SK-N-SH (cell line): Measurements from ENCODE around the gene CFAP91. TPM values are rescaled to one million over a fixed set of nuclear protein-coding genes. Genes with fewer than 3 reads are reported as not detected.

Source experiments
- CTCF ChIA-PET: fragments of 300-600, 350-600 bp; formaldehyde crosslinking; extraction: SDS; loops from one replicate; lab custom pipeline; 2021; lab: Yijun Ruan, JAX
- POLR2A ChIA-PET: fragments of 350-600 bp; sonication (Branson Sonifier 250); formaldehyde crosslinking; extraction: SDS; loops from one replicate; lab custom pipeline; 2020; ENCODE audit warnings: antibody characterized with exemption, inconsistent platforms; lab: Yijun Ruan, JAX
- DNase-seq: peaks from one replicate; pipeline ENCODE4 v3.0.0; 2012
- H2AFZ ChIP-seq: fragments of 200-600 bp; sonication (generic); 2 replicates; pipeline ENCODE4 v1.8.1; 2016; ENCODE audit warnings: antibody characterized with exemption, mild to moderate bottlenecking, low read depth
- H3F3A ChIP-seq: fragments of 200-600 bp; sonication (generic); replicated peaks from 2 replicates; pipeline ENCODE3; 2016; ENCODE audit warnings: antibody characterized with exemption, mild to moderate bottlenecking; ENCODE audit not compliant: insufficient read depth
- H3K27ac ChIP-seq, 2 experiments: fragments of 200-500 bp in 1 of 2; fragments of 200-600 bp in 1 of 2; sonication (Bioruptor generic) in 1 of 2; sonication (generic), shearing (Covaris generic) in 1 of 2; 2 replicates each; pipeline versions ENCODE4 v1.5.1 to v1.6.1; 2014 to 2016; ENCODE audit warnings: low read depth in 2 of 2, inconsistent platforms in 1 of 2, low read length in 1 of 2, mild to moderate bottlenecking in 1 of 2, mixed read lengths in 1 of 2
- H3K27me3 ChIP-seq: fragments of 200-600 bp; sonication (generic), shearing (Covaris generic); 2 replicates; pipeline ENCODE4 v1.6.1; 2016; ENCODE audit warnings: mixed run types; ENCODE audit not compliant: insufficient read depth
- H3K36me3 ChIP-seq, 2 experiments: fragments of 200-500 bp in 1 of 2; fragments of 200-600 bp in 1 of 2; sonication (Bioruptor generic) in 1 of 2; sonication (generic) in 1 of 2; replicated peaks in 1 of 2; 2 replicates each; pipeline versions ENCODE3 to v1.5.1; 2014 to 2016; ENCODE audit warnings: low read length in 1 of 2, mild to moderate bottlenecking in 1 of 2; ENCODE audit not compliant: insufficient read depth in 2 of 2, control insufficient read depth in 1 of 2
- H3K4me1 ChIP-seq, 2 experiments: fragments of 200-500 bp in 1 of 2; fragments of 200-600 bp in 1 of 2; sonication (Bioruptor generic) in 1 of 2; sonication (generic), shearing (Covaris generic) in 1 of 2; 2 replicates each; pipeline versions ENCODE4 v1.5.1 to v1.6.1; 2014 to 2016; ENCODE audit warnings: low read depth in 1 of 2, low read length in 1 of 2, mixed run types in 1 of 2; ENCODE audit not compliant: insufficient read depth in 2 of 2, control insufficient read depth in 1 of 2
- H3K4me2 ChIP-seq: fragments of 200-600 bp; sonication (generic), shearing (Covaris generic); 2 replicates; pipeline ENCODE4 v1.6.1; 2017; ENCODE audit warnings: mixed run types
- H3K4me3 ChIP-seq, 2 experiments: fragments of 200-500 bp in 1 of 2; fragments of 200-600 bp in 1 of 2; sonication (Bioruptor generic) in 1 of 2; sonication (generic), shearing (Covaris generic) in 1 of 2; 2 replicates each; pipeline versions ENCODE4 v1.5.1 to v1.8.1; 2014 to 2016; ENCODE audit warnings: low read depth in 2 of 2, inconsistent platforms in 1 of 2, low read length in 1 of 2, mild to moderate bottlenecking in 1 of 2, mixed read lengths in 1 of 2, moderate library complexity in 1 of 2
- H3K79me2 ChIP-seq: fragments of 200-600 bp; sonication (generic); 2 replicates; pipeline ENCODE4 v1.8.1; 2017; ENCODE audit warnings: mild to moderate bottlenecking; ENCODE audit not compliant: insufficient read depth
- H3K9ac ChIP-seq: fragments of 200-600 bp; sonication (generic); 2 replicates; pipeline ENCODE4 v1.6.1; 2017; ENCODE audit warnings: mixed run types
- H3K9me2 ChIP-seq: fragments of 200-600 bp; sonication (generic); 2 replicates; pipeline ENCODE4 v1.6.1; 2017; ENCODE audit warnings: mixed run types
- H3K9me3 ChIP-seq: fragments of 200-600 bp; sonication (generic); 2 replicates; pipeline ENCODE4 v1.6.1; 2017; ENCODE audit warnings: mixed run types, mild to moderate bottlenecking, moderate library complexity
- H4K20me1 ChIP-seq: fragments of 200-600 bp; sonication (generic); 2 replicates; pipeline ENCODE4 v1.6.1; 2017; ENCODE audit warnings: mild to moderate bottlenecking, mixed run types; ENCODE audit not compliant: insufficient read depth
- EP300 ChIP-seq, 2 experiments: IDR thresholded peaks; 2 replicates each; pipeline versions ENCODE4 v1.4.0 to v1.6.1; 2012; ENCODE audit warnings: borderline replicate concordance in 1 of 2, low read depth in 1 of 2, low read length in 1 of 2
- EZH2phosphoT487 ChIP-seq: fragments of 200-600 bp; sonication (generic); IDR thresholded peaks from 2 replicates; pipeline ENCODE4 v1.6.1; 2017; ENCODE audit warnings: low read depth, mixed run types, mild to moderate bottlenecking, antibody characterized with exemption, moderate library complexity, borderline replicate concordance
- FOXJ3 ChIP-seq: sonication (generic); formaldehyde crosslinking; IDR thresholded peaks from 2 replicates; pipeline ENCODE4 v1.5.1; 2020; ENCODE audit warnings: mild to moderate bottlenecking, missing genetic modification reagents
- FOXM1 ChIP-seq: IDR thresholded peaks from 2 replicates; pipeline ENCODE4 v1.4.0; 2012; ENCODE audit warnings: low read depth, mild to moderate bottlenecking
- GABPA ChIP-seq: IDR thresholded peaks from 2 replicates; pipeline ENCODE4 v1.4.0; 2012; ENCODE audit warnings: low read depth, mild to moderate bottlenecking
- GATA2 ChIP-seq: sonication (generic); formaldehyde crosslinking; IDR thresholded peaks from 2 replicates; pipeline ENCODE4 v1.5.0; 2020; ENCODE audit warnings: mild to moderate bottlenecking, missing genetic modification reagents
- MEF2A ChIP-seq: IDR thresholded peaks from 2 replicates; pipeline ENCODE4 v1.4.0; 2012; ENCODE audit warnings: low read depth, borderline replicate concordance
- NFIC ChIP-seq: IDR thresholded peaks from 2 replicates; pipeline ENCODE4 v1.4.0; 2012; ENCODE audit warnings: borderline replicate concordance
- PBX3 ChIP-seq: IDR thresholded peaks from 2 replicates; pipeline ENCODE4; 2012
- POLR2AphosphoS5 ChIP-seq: IDR thresholded peaks from 2 replicates; pipeline ENCODE4 v1.6.1; 2012; ENCODE audit warnings: low read depth, low read length
- RAD21 ChIP-seq: IDR thresholded peaks from 2 replicates; pipeline ENCODE4 v1.6.1; 2012; ENCODE audit warnings: mild to moderate bottlenecking, low read length
- SIN3A ChIP-seq: IDR thresholded peaks from 2 replicates; pipeline ENCODE4 v1.6.1; 2012; ENCODE audit warnings: low read depth, mild to moderate bottlenecking, low read length, moderate library complexity, borderline replicate concordance
- SMC3 ChIP-seq: IDR thresholded peaks from 2 replicates; pipeline ENCODE4 v1.6.1; 2012; ENCODE audit warnings: low read depth, low read length, improper control_type of control experiment
- TCF12 ChIP-seq: IDR thresholded peaks from 2 replicates; pipeline ENCODE4 v1.4.0; 2012
- USF2 ChIP-seq: fragments of 150-350 bp; IDR thresholded peaks from 2 replicates; pipeline ENCODE4 v1.6.1; 2017; ENCODE audit warnings: antibody characterized with exemption, low read length, low read depth, borderline replicate concordance
- YY1 ChIP-seq: IDR thresholded peaks from 2 replicates; pipeline ENCODE4 v1.4.0; 2012; ENCODE audit warnings: low read depth, mild to moderate bottlenecking
- ZBTB33 ChIP-seq: IDR thresholded peaks from 2 replicates; pipeline ENCODE4 v1.4.0; 2012; ENCODE audit warnings: low read depth, borderline replicate concordance
- WGBS: methylation state at CpG from one replicate; pipeline ENCODE4 v1.1.6; 2017; ENCODE audit warnings: low lambda C conversion rate; 5-methylcytosine and 5-hydroxymethylcytosine counted together
- polyA plus RNA-seq, 3 experiments: library from polyadenylated mRNA; depleted of rRNA; stranded (reverse); fragments of >200 nt; gene quantifications; 2 replicates each; pipeline ENCODE4 v1.2.3, GENCODE V29; 2012
- TF ChIP-seq, protein P1 (sequence below): fragments of 150-350 bp; IDR thresholded peaks from 2 replicates; pipeline ENCODE4 v1.6.1; 2016; ENCODE audit warnings: mild to moderate bottlenecking, low read depth, low read length

Gene CFAP91
- polyA plus RNA-seq, 1 of the 3 experiments (the other 2 are of a cell fraction) = 3.7 TPM

GRCh38 chr3:119746423-119746822 lies 43.6 kb downstream of the CFAP91 start:
- Histone ChIP-seq H3K4me1 (no peaks in the 10 kb centered on the region), H3K4me3 (no peak overlapping the region), H2AFZ (no peak overlapping the region), H3K9me2 (no peaks in the 10 kb centered on the region), H3K79me2 (no peaks in the 10 kb centered on the region), H3K27me3 (no peaks in the 10 kb centered on the region), H4K20me1 (no peaks in the 10 kb centered on the region)
- WGBS = 61% methylated on average over 3 of the region's 3 CpGs
- ChIA-PET POLR2A (no interaction called here), CTCF (interaction anchor here (1.0 kb wide), 1 partner anchor 29 kb away, joined by 3 read pairs; no protein-coding TSS in a partner anchor)
- TF ChIP-seq EZH2phosphoT487 (no peak), SIN3A (no peak), FOXJ3 (CRISPR knock-in tag) (no peak), FOXM1 (no peak), TCF12 (no peak), EP300 (IDR thresholded peaks at IDR 0.05; ENCODE audit: borderline replicate concordance in 1 of 2, low read depth in 1 of 2, low read length in 1 of 2) (no peak), YY1 (no peak), GATA2 (CRISPR knock-in tag) (no peak), PBX3 (no peak), GABPA (no peak), USF2 (no peak), POLR2AphosphoS5 (no peak), SMC3 (no peak), ZBTB33 (no peak), RAD21 (no peak), NFIC (no peak), MEF2A (no peak)
- TF ChIP-seq, protein P1, sequence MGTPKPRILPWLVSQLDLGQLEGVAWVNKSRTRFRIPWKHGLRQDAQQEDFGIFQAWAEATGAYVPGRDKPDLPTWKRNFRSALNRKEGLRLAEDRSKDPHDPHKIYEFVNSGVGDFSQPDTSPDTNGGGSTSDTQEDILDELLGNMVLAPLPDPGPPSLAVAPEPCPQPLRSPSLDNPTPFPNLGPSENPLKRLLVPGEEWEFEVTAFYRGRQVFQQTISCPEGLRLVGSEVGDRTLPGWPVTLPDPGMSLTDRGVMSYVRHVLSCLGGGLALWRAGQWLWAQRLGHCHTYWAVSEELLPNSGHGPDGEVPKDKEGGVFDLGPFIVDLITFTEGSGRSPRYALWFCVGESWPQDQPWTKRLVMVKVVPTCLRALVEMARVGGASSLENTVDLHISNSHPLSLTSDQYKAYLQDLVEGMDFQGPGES = no peak
- TF ChIP-seq, all 33 proteins: peak for 0
- no peaks in the 10 kb centered on the region for H3F3A ChIP-seq
- H3K9me3 ChIP-seq = no peaks in the 10 kb centered on the region
- H3K36me3 ChIP-seq = no peaks in the 10 kb centered on the region
- DNase-seq = no peak
- H3K27ac ChIP-seq = no peak overlapping the region
- no peak overlapping the region for H3K9ac ChIP-seq
- no peak overlapping the region for H3K4me2 ChIP-seq
